ENCODE measurements around the gene GJC3.

DNA sequence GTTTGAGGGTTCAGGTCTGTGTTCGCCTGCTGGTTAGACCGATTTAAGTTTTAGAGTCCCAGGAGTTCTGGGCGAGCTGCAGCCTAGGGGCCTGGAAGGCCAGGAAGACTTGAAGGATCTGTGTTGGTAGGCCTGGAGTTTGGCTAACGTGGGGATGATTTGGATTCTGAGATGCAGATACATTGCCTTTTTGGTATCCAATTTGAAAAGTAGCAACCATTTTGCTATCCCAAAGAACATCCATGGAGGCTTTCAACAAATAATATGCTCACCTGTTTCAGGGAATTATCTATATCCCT, 9.7 kb downstream of the GJC3 start:
- TF ChIP-seq RAD21 (conservative IDR thresholded peaks at IDR 0.05 in 1 of 2, IDR thresholded peaks at IDR 0.05 in 1 of 2) (no peak), MAFK (IDR thresholded peaks at IDR 0.05; ENCODE audit: partially characterized antibody) (no peak), ELK1 (IDR thresholded peaks at IDR 0.05; ENCODE audit: low read depth, low read length) (no peak), CTCF (IDR thresholded peaks at IDR 0.05) (no peak), CBX8 (IDR thresholded peaks at IDR 0.05) (no peak), MAZ (IDR thresholded peaks at IDR 0.05; ENCODE audit: borderline replicate concordance, low read depth, low read length) (no peak), PBX3 (IDR thresholded peaks at IDR 0.05) (no peak), CHD2 (IDR thresholded peaks at IDR 0.05; ENCODE audit: low read length, partially characterized antibody) (no peak), EP300 (IDR thresholded peaks at IDR 0.05) (no peak), POLR2A (IDR thresholded peaks at IDR 0.05; ENCODE audit: low read length) (no peak), HOXB13 (CRISPR knock-in tag; IDR thresholded peaks at IDR 0.05; ENCODE audit: low read depth) (no peak), NPAS2 (CRISPR knock-in tag; IDR thresholded peaks at IDR 0.05; ENCODE audit: borderline replicate concordance) (no peak)
